ENCODE measurements around the gene FAM83F.

DNA sequence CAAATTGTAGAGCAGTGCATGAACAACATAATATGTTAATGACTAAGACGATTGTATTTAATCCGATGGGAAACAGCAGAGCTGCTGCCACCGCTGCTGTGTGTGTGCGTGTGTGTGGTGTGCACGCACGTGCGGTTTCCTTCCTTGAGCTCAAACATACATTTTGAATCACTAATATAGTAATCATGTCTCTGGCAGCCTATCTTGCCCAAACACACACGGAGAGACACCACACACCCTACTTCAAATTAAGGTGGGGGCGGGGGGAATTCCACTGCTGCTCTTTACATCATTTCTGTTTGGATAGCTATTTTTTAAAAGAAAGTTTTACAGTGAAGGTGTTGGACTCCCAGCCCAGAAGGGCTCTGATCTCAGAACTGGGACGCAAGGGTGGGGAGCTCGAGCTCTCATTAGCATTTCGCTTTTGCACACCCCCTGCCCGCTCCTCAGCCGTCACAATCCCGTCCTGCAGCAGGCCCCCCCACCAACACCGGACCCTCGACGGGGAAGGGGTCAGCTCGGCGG is 651 bp upstream of the FAM83F start:
- TF ChIP-seq, protein P1, sequence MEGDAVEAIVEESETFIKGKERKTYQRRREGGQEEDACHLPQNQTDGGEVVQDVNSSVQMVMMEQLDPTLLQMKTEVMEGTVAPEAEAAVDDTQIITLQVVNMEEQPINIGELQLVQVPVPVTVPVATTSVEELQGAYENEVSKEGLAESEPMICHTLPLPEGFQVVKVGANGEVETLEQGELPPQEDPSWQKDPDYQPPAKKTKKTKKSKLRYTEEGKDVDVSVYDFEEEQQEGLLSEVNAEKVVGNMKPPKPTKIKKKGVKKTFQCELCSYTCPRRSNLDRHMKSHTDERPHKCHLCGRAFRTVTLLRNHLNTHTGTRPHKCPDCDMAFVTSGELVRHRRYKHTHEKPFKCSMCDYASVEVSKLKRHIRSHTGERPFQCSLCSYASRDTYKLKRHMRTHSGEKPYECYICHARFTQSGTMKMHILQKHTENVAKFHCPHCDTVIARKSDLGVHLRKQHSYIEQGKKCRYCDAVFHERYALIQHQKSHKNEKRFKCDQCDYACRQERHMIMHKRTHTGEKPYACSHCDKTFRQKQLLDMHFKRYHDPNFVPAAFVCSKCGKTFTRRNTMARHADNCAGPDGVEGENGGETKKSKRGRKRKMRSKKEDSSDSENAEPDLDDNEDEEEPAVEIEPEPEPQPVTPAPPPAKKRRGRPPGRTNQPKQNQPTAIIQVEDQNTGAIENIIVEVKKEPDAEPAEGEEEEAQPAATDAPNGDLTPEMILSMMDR (IDR thresholded peaks at IDR 0.05) = no peak
- no peak for TF ChIP-seq POLR2A (IDR thresholded peaks at IDR 0.05)
